IMR-90 (cell line): ENCODE measurements around the gene C11orf54. TPM values are rescaled to one million over a fixed set of nuclear protein-coding genes. Genes with fewer than 3 reads are reported as not detected.

Experiments
- ATAC-seq: fragments of 200-7000 bp; cut with Tn5 transposase; 2 replicates; pipeline ENCODE4 v1.9.1; 2020; ENCODE audit warnings: low read depth, mild to moderate bottlenecking, moderate library complexity
- BruUV-seq: library from RNA; stranded (reverse); fragments of 400-500 nt; replicated peaks from 2 replicates; lab custom pipeline; 2021; lab: Mats Ljungman, UMichigan
- CTCF ChIA-PET: fragments of 300-600 bp; formaldehyde crosslinking; extraction: SDS; loops from one replicate; lab custom pipeline; 2021; ENCODE audit warnings: antibody characterized with exemption; lab: Yijun Ruan, JAX
- POLR2A ChIA-PET: fragments of 300-600 bp; sonication (Branson Sonifier 250); formaldehyde crosslinking; loops from one replicate; lab custom pipeline; 2022; ENCODE audit warnings: antibody characterized with exemption; ENCODE audit not compliant: unreplicated experiment; lab: Charles Lee
- DNase-seq: peaks from one replicate; pipeline ENCODE4 v3.0.0; 2013
- H2AFZ ChIP-seq: replicated peaks from 2 replicates; pipeline ENCODE3; 2013; ENCODE audit warnings: low read length, mild to moderate bottlenecking; ENCODE audit not compliant: poor library complexity
- H2AK5ac ChIP-seq: 2 replicates; pipeline ENCODE4 v1.6.1; 2013; ENCODE audit warnings: low read depth, low read length, inconsistent platforms
- H2AK9ac ChIP-seq: replicated peaks from 2 replicates; pipeline ENCODE3; 2013; ENCODE audit warnings: mild to moderate bottlenecking, low read depth, low read length, moderate library complexity; ENCODE audit not compliant: poor library complexity
- H2BK120ac ChIP-seq: 2 replicates; pipeline ENCODE4 v1.6.1; 2013; ENCODE audit warnings: low read depth, low read length, inconsistent platforms
- H2BK15ac ChIP-seq: 3 replicates; pipeline ENCODE4 v1.6.1; 2013; ENCODE audit warnings: low read depth, low read length, inconsistent platforms
- H2BK20ac ChIP-seq: 2 replicates; pipeline ENCODE4 v1.6.1; 2013; ENCODE audit warnings: low read depth, mild to moderate bottlenecking, inconsistent platforms, low read length, moderate library complexity
- H2BK5ac ChIP-seq: 2 replicates; pipeline ENCODE4 v1.6.1; 2013; ENCODE audit warnings: mild to moderate bottlenecking, low read depth, low read length, inconsistent platforms; ENCODE audit not compliant: poor library complexity, severe bottlenecking
- H3K14ac ChIP-seq: replicated peaks from 2 replicates; pipeline ENCODE4 v1.6.1; 2013; ENCODE audit warnings: low read depth, low read length, inconsistent platforms
- H3K18ac ChIP-seq: 2 replicates; pipeline ENCODE4 v1.6.1; 2013; ENCODE audit warnings: low read depth, low read length, control low read depth
- H3K23ac ChIP-seq: 2 replicates; pipeline ENCODE4 v1.6.1; 2013; ENCODE audit warnings: low read depth, low read length, inconsistent platforms
- H3K27ac ChIP-seq: 2 replicates; pipeline ENCODE4 v1.5.1; 2013; ENCODE audit warnings: mild to moderate bottlenecking, control low read depth, low read length; ENCODE audit not compliant: insufficient read depth
- H3K27me3 ChIP-seq: 2 replicates; pipeline ENCODE4 v1.6.1; 2013; ENCODE audit warnings: low read length; ENCODE audit not compliant: control insufficient read depth, insufficient read depth
- H3K36me3 ChIP-seq: 2 replicates; pipeline ENCODE4 v1.6.1; 2013; ENCODE audit warnings: low read length, mixed read lengths; ENCODE audit not compliant: control insufficient read depth, insufficient read depth
- H3K4ac ChIP-seq: 2 replicates; pipeline ENCODE4 v1.6.1; 2013; ENCODE audit warnings: low read depth, low read length, inconsistent platforms
- H3K4me1 ChIP-seq: 2 replicates; pipeline ENCODE4 v1.6.1; 2013; ENCODE audit warnings: low read length, mixed read lengths; ENCODE audit not compliant: control insufficient read depth, insufficient read depth
- H3K4me2 ChIP-seq: 2 replicates; pipeline ENCODE4 v1.6.1; 2013; ENCODE audit warnings: low read depth, mild to moderate bottlenecking, control low read depth, low read length, moderate library complexity
- H3K4me3 ChIP-seq: 2 replicates; pipeline ENCODE4 v1.5.1; 2013; ENCODE audit warnings: low read depth, mild to moderate bottlenecking, control low read depth, low read length, moderate library complexity; ENCODE audit not compliant: insufficient read depth
- H3K56ac ChIP-seq: 2 replicates; pipeline ENCODE4 v1.6.1; 2013; ENCODE audit warnings: low read length, inconsistent platforms; ENCODE audit not compliant: insufficient read depth; ENCODE audit errors: extremely low read depth
- H3K79me1 ChIP-seq, 2 experiments: 2 replicates each; pipeline ENCODE4 v1.6.1; 2013; ENCODE audit warnings: low read length in 2 of 2, inconsistent platforms in 1 of 2, low read depth in 1 of 2
- H3K9ac ChIP-seq: 2 replicates; pipeline ENCODE4 v1.6.1; 2013; ENCODE audit warnings: low read depth, low read length, control low read depth
- H3K9me1 ChIP-seq: 2 replicates; pipeline ENCODE4 v1.6.1; 2013; ENCODE audit warnings: low read length, inconsistent platforms; ENCODE audit not compliant: insufficient read depth
- H3K9me3 ChIP-seq: 2 replicates; pipeline ENCODE4 v1.6.1; 2013; ENCODE audit warnings: low read length; ENCODE audit not compliant: control insufficient read depth, insufficient read depth
- H4K20me1 ChIP-seq: 2 replicates; pipeline ENCODE4 v1.6.1; 2013; ENCODE audit warnings: low read length, inconsistent platforms; ENCODE audit not compliant: insufficient read depth
- H4K5ac ChIP-seq: 2 replicates; pipeline ENCODE4 v1.6.1; 2013; ENCODE audit warnings: mild to moderate bottlenecking, low read depth, low read length, control low read depth
- H4K8ac ChIP-seq, 2 experiments: 2 replicates each; pipeline ENCODE4 v1.6.1; 2013; ENCODE audit warnings: low read depth in 2 of 2, low read length in 2 of 2, control low read depth in 1 of 2, inconsistent platforms in 1 of 2
- H4K91ac ChIP-seq: 2 replicates; pipeline ENCODE4 v1.6.1; 2013; ENCODE audit warnings: low read depth, low read length, inconsistent platforms; ENCODE audit not compliant: insufficient read depth
- BHLHE40 ChIP-seq: fragments of 150-350 bp; IDR thresholded peaks from 2 replicates; pipeline ENCODE4 v1.6.1; 2016; ENCODE audit warnings: mild to moderate bottlenecking, low read depth, low read length
- CEBPB ChIP-seq: IDR thresholded peaks from 2 replicates; pipeline ENCODE4 v1.6.1; 2012; ENCODE audit warnings: low read depth, low read length, improper control_type of control experiment
- ELK1 ChIP-seq: fragments of 150-350 bp; IDR thresholded peaks from 2 replicates; pipeline ENCODE4 v1.6.1; 2016; ENCODE audit warnings: low read depth, mild to moderate bottlenecking, low read length, moderate library complexity, borderline replicate concordance
- FOS ChIP-seq: fragments of 150-350 bp; IDR thresholded peaks from 2 replicates; pipeline ENCODE4 v1.6.1; 2016; ENCODE audit warnings: low read depth, low read length
- MAFK ChIP-seq: IDR thresholded peaks from 2 replicates; pipeline ENCODE4 v1.6.1; 2012; ENCODE audit warnings: low read depth, low read length, improper control_type of control experiment
- MAZ ChIP-seq: IDR thresholded peaks from 2 replicates; pipeline ENCODE4 v1.6.1; 2012; ENCODE audit warnings: low read depth, mild to moderate bottlenecking, low read length, improper control_type of control experiment, moderate library complexity, borderline replicate concordance
- MXI1 ChIP-seq: IDR thresholded peaks from 2 replicates; pipeline ENCODE4 v1.6.1; 2012; ENCODE audit warnings: low read depth, mild to moderate bottlenecking, low read length, moderate library complexity, borderline replicate concordance
- NFE2L2 ChIP-seq: fragments of 150-350 bp; IDR thresholded peaks from 2 replicates; pipeline ENCODE4 v1.6.1; 2016; ENCODE audit warnings: low read depth, mild to moderate bottlenecking, low read length
- POLR2A ChIP-seq: IDR thresholded peaks from 2 replicates; pipeline ENCODE4 v1.6.1; 2012; ENCODE audit warnings: mild to moderate bottlenecking, low read depth, low read length
- RAD21 ChIP-seq: IDR thresholded peaks from 2 replicates; pipeline ENCODE4 v1.6.1; 2012; ENCODE audit warnings: low read length, improper control_type of control experiment
- RCOR1 ChIP-seq: IDR thresholded peaks from 2 replicates; pipeline ENCODE4 v1.6.1; 2012; ENCODE audit warnings: mild to moderate bottlenecking, low read length, improper control_type of control experiment; ENCODE audit not compliant: insufficient replicate concordance
- RFX5 ChIP-seq: IDR thresholded peaks from 2 replicates; pipeline ENCODE4 v1.8.0; 2012; ENCODE audit warnings: low read depth, mild to moderate bottlenecking, low read length, moderate library complexity
- USF2 ChIP-seq: fragments of 150-350 bp; IDR thresholded peaks from 2 replicates; pipeline ENCODE4 v1.6.1; 2017; ENCODE audit warnings: mild to moderate bottlenecking, antibody characterized with exemption, low read length, low read depth
- WGBS, 2 experiments: methylation state at CpG; one replicate each; pipeline versions ENCODE4 v1.1.5 to v1.1.7; 2013; ENCODE audit warnings: missing lambda C conversion rate in 2 of 2; ENCODE audit not compliant: insufficient read length in 1 of 2; ENCODE audit errors: extremely low coverage in 2 of 2; 5-methylcytosine and 5-hydroxymethylcytosine counted together
- dilution Hi-C: fragments of 300-500 bp; cut with HindIII; formaldehyde crosslinking; loops from one replicate; pipeline ENCODE4 v1.14.3; 2018; ENCODE audit warnings: low sequenced_read_pairs; ENCODE audit not compliant: unreplicated experiment
- in situ Hi-C: fragments of 300-500 bp; cut with MboI; formaldehyde crosslinking; loops from 3 replicates; pipeline ENCODE4 v1.14.3; 2019; ENCODE audit warnings: low sequenced_read_pairs, inconsistent platforms, mixed read lengths
- intact Hi-C: fragments of 100-400 bp; cut with micrococcal nuclease; formaldehyde crosslinking; loops from 2 replicates; pipeline ENCODE4 v1.10.0; 2022
- polyA plus RNA-seq, 3 experiments: library from polyadenylated mRNA; depleted of rRNA; stranded (reverse); fragments of >200 nt; gene quantifications; 2 replicates each; pipeline ENCODE4 v1.2.3, GENCODE V29; 2012; ENCODE audit warnings: low replicate concordance in 1 of 3
- total RNA-seq: library from RNA; depleted of rRNA; stranded (reverse); fragments of >200 nt; gene quantifications from 2 replicates; pipeline ENCODE4 v1.2.3, GENCODE V29; 2012

C11orf54 gene
- total and polyA plus RNA-seq, 2 of the 4 experiments (the other 2 are of a cell fraction): 13.7 to 16.0 TPM

- TF ChIP-seq RCOR1: no peak
- TF ChIP-seq ELK1: no peak
- TF ChIP-seq MAFK: no peak
- TF ChIP-seq POLR2A: peak; percentile 99
Observed at GRCh38 chr11:93741094-93741881, at the start of gene C11orf54, which contains the start of gene TAF1D (continued).

- Histone ChIP-seq H3K4me3 (no peak overlapping the region), H2BK20ac (no peak overlapping the region), H3K56ac (no peak overlapping the region), H4K5ac (no peak overlapping the region), H3K4ac (no peak overlapping the region), H3K27ac (no peak overlapping the region), H4K8ac (no peak overlapping the region), H3K9me1 (no peaks in the 10 kb centered on the region), H2BK120ac (no peak overlapping the region), H3K27me3 (no peaks in the 10 kb centered on the region), H2AFZ (no peak overlapping the region), H3K23ac (no peak overlapping the region), H2AK5ac (no peak overlapping the region), H3K9ac (no peak overlapping the region), H3K36me3 (peaks cover 14% of the 10 kb centered on the region), H3K9me3 (no peaks in the 10 kb centered on the region), H4K91ac (no peak overlapping the region), H3K14ac (no peak overlapping the region), H3K4me2 (no peak overlapping the region), H2BK15ac (no peak overlapping the region), H2BK5ac (no peak overlapping the region), H3K4me1 (no peaks in the 10 kb centered on the region), H4K20me1 (no peaks in the 10 kb centered on the region), H3K18ac (no peak overlapping the region), H2AK9ac (no peak overlapping the region), H3K79me1 (peaks cover 2% of the 10 kb centered on the region in 2 experiments; a peak in 2 of 4 replicates)
- in situ Hi-C loops (no loop called here), dilution Hi-C loops (no loop called here), intact Hi-C loops (no loop called here)
- WGBS, 2 experiments: no CpG with 5 or more reads among the region's 2 CpGs
- no TSS peak for BruUV-seq
- CTCF ChIA-PET: no interaction called here
- POLR2A ChIA-PET: no interaction called here
- DNase-seq: no peak
- ATAC-seq: no peak
- no peak for TF ChIP-seq MAFK
- TF ChIP-seq ELK1: no peak
- no peak for TF ChIP-seq CEBPB
- no peak for TF ChIP-seq USF2
- TF ChIP-seq FOS: no peak
- TF ChIP-seq RFX5: no peak
- no peak for TF ChIP-seq NFE2L2
- no peak for TF ChIP-seq BHLHE40
- no peak for TF ChIP-seq POLR2A
- TF ChIP-seq MAZ: no peak
- no peak for TF ChIP-seq RAD21
- TF ChIP-seq MXI1: no peak
Observed at GRCh38 chr11:93694109-93694508, 47.4 kb upstream of the C11orf54 start.
